MCF 10A (cell line): ENCODE results near the gene ARSA. TPM values are rescaled to one million over a fixed set of nuclear protein-coding genes. Genes with fewer than 3 reads are reported as not detected.

Experiments used
- BruUV-seq: library from RNA; stranded (reverse); fragments of 400-500 nt; replicated peaks from 2 replicates; lab custom pipeline; 2021; lab: Mats Ljungman, UMichigan
- CTCF ChIA-PET: fragments of 300-600 bp; sonication (Branson Sonifier 250); formaldehyde crosslinking; extraction: SDS; loops from one replicate; lab custom pipeline; 2021; ENCODE audit warnings: antibody characterized with exemption, inconsistent platforms; lab: Yijun Ruan, JAX
- POLR2A ChIA-PET: fragments of 300-600, 350-650 bp; sonication (Branson Sonifier 250); formaldehyde crosslinking; extraction: SDS; loops from one replicate; lab custom pipeline; 2020; ENCODE audit warnings: antibody characterized with exemption, inconsistent platforms; lab: Yijun Ruan, JAX
- DNase-seq: peaks from one replicate; pipeline ENCODE4 v3.0.0-alpha.2; 2018; ENCODE audit not compliant: unreplicated experiment
- H3K27ac Mint-ChIP-seq: one replicate; pipeline ENCODE4 v1.8.0; 2022; ENCODE audit warnings: mild to moderate bottlenecking, low read depth, mixed read lengths; ENCODE audit not compliant: unreplicated experiment
- H3K27me3 Mint-ChIP-seq: one replicate; pipeline ENCODE4 v1.8.0; 2022; ENCODE audit warnings: mixed read lengths; ENCODE audit not compliant: insufficient read depth, unreplicated experiment
- H3K36me3 Mint-ChIP-seq: one replicate; pipeline ENCODE4 v1.8.0; 2022; ENCODE audit warnings: mild to moderate bottlenecking, moderate library complexity, mixed read lengths; ENCODE audit not compliant: insufficient read depth, unreplicated experiment
- H3K4me1 Mint-ChIP-seq: one replicate; pipeline ENCODE4 v1.8.0; 2022; ENCODE audit warnings: mixed read lengths; ENCODE audit not compliant: insufficient read depth, unreplicated experiment
- H3K4me3 Mint-ChIP-seq: one replicate; pipeline ENCODE4 v1.8.0; 2022; ENCODE audit warnings: mild to moderate bottlenecking, moderate library complexity, mixed read lengths; ENCODE audit not compliant: unreplicated experiment
- H3K9me3 Mint-ChIP-seq: one replicate; pipeline ENCODE4 v1.8.0; 2022; ENCODE audit warnings: mixed read lengths; ENCODE audit not compliant: unreplicated experiment
- CTCF ChIP-seq: fragments of 200-600 bp; IDR thresholded peaks from one replicate; pipeline ENCODE4 v1.8.0; 2022; ENCODE audit warnings: antibody characterized with exemption, mild to moderate bottlenecking; ENCODE audit not compliant: unreplicated experiment
- intact Hi-C: fragments of 100-400 bp; cut with micrococcal nuclease; formaldehyde crosslinking; loops from 2 replicates; pipeline ENCODE4 v1.14.1; 2022
- total RNA-seq: library from RNA; stranded (reverse); gene quantifications from 2 replicates; pipeline ENCODE4 v1.2.3, GENCODE V29; 2022

Gene ARSA
- total RNA-seq, 1 experiment from 2014 or later: 22.0 TPM

- BruUV-seq: no TSS peak
- H3K27me3 Mint-ChIP-seq: no peaks in the 10 kb centered on the region
- intact Hi-C loops: no loop called here
- H3K4me3 Mint-ChIP-seq: no peak overlapping the region
- no peak for TF ChIP-seq CTCF
- H3K4me1 Mint-ChIP-seq: no peaks in the 10 kb centered on the region
- no peak overlapping the region for H3K27ac Mint-ChIP-seq
- CTCF ChIA-PET: interaction anchor here (1.1 to 2.2 kb wide), 2 partner anchors 46 to 116 kb away, joined by 4 to 13 read pairs; no protein-coding TSS in a partner anchor
- peaks cover 45% of the 10 kb centered on the region for H3K36me3 Mint-ChIP-seq
- POLR2A ChIA-PET: interaction anchor here (0.6 to 5.4 kb wide), 5 partner anchors 9 to 68 kb away, joined by 3 to 35 read pairs (median 4); partner anchors contain the start of genes LMF2 and SYCE3
- DNase-seq: no peak
- no peaks in the 10 kb centered on the region for H3K9me3 Mint-ChIP-seq
Observed at GRCh38 chr22:50575426-50575941, 52.5 kb downstream of the ARSA start.

Other genes starting within 250 kb of the ARSA start
- gene SBF1, start 153.1 kb downstream of the ARSA start, total RNA-seq: 82.1 and 106 TPM in 2 replicates
- gene ADM2, start 146.6 kb downstream of the ARSA start, total RNA-seq: 35.4 and 39.7 TPM in 2 replicates
- gene MIOX, start 141.3 kb downstream of the ARSA start, total RNA-seq: 0.63 and 1.6 TPM in 2 replicates
- 49.4 and 50.9 TPM in 2 replicates for gene LMF2, start 120.5 kb downstream of the ARSA start, total RNA-seq
- 31.6 and 39.8 TPM in 2 replicates for gene NCAPH2, start 119.9 kb downstream of the ARSA start, total RNA-seq
- 2.4 and 5.4 TPM in 2 replicates for gene SCO2, start 102.6 kb downstream of the ARSA start, total RNA-seq
- gene TYMP, start 98.1 kb downstream of the ARSA start, total RNA-seq: 41.0 and 54.4 TPM in 2 replicates
- gene KLHDC7B, start 82.3 kb downstream of the ARSA start, total RNA-seq: 0.98 and 4.1 TPM in 2 replicates
- gene SYCE3, start 65.2 kb downstream of the ARSA start, total RNA-seq: 0.82 and 1.2 TPM in 2 replicates
- gene CPT1B, start 49.7 kb downstream of the ARSA start, total RNA-seq: 52.2 and 57.3 TPM in 2 replicates
- gene CHKB, start 45.3 kb downstream of the ARSA start, total RNA-seq: 51.4 and 60.6 TPM in 2 replicates
- 1.2 and 2.5 TPM in 2 replicates for gene MAPK8IP2, start 27.4 kb downstream of the ARSA start, total RNA-seq
- 1.2 and 1.9 TPM in 2 replicates for gene SHANK3, start 44.7 kb upstream of the ARSA start, total RNA-seq
- gene ACR, start 110.1 kb upstream of the ARSA start, total RNA-seq: not detected in 2 replicates
- gene RABL2B, start 155.5 kb upstream of the ARSA start, total RNA-seq: 30.2 and 32.5 TPM in 2 replicates